BLaER1 treated with 17β-estradiol and CSF1 and Interleukin-3, amounts not matched to agents 10 nM and 100 nM (cell line): ENCODE measurements around the gene OLFM4.
A peak's percentile ranks its signal among the peaks of the same experiment; 100 is the strongest.
"Not testable (repeated sequence)": the region's sequence is repeated elsewhere in the genome, so short reads cannot be mapped to it uniquely, and the experiment has no call there.

ENCODE experiments used
- H3K27ac ChIP-seq, 11 experiments: shearing (Covaris generic); formaldehyde crosslinking; 2 replicates each; pipeline ENCODE4 v1.8.1; 2022
- H3K27me3 ChIP-seq, 11 experiments: shearing (Covaris generic); formaldehyde crosslinking; 2 replicates each; pipeline ENCODE4 v1.8.1; 2022
- H3K36me3 ChIP-seq, 11 experiments: shearing (Covaris generic); formaldehyde crosslinking; 2 replicates each; pipeline ENCODE4 v1.8.1; 2022
- H3K4me1 ChIP-seq, 10 experiments: shearing (Covaris generic); formaldehyde crosslinking; 2 replicates each; pipeline ENCODE4 v1.8.1; 2022
- H3K4me2 ChIP-seq, 11 experiments: shearing (Covaris generic); formaldehyde crosslinking; 2 replicates each; pipeline ENCODE4 v1.8.1; 2022
- H3K4me3 ChIP-seq, 10 experiments: shearing (Covaris generic); formaldehyde crosslinking; 2 replicates each; pipeline ENCODE4 v1.8.1; 2022
- H3K9ac ChIP-seq, 11 experiments: shearing (Covaris generic); formaldehyde crosslinking; 2 replicates each; pipeline ENCODE4 v1.8.1; 2022
- H3K9me3 ChIP-seq, 11 experiments: shearing (Covaris generic); formaldehyde crosslinking; replicated peaks in 1 of 11; 2 replicates each; pipeline ENCODE4 v1.8.1; 2022
- H4K20me1 ChIP-seq, 11 experiments: shearing (Covaris generic); formaldehyde crosslinking; 2 replicates each; pipeline ENCODE4 v1.8.1; 2022
- Cebpa-rat ChIP-seq, 11 experiments: shearing (Covaris generic); IDR thresholded peaks; 2 replicates each; pipeline ENCODE4 v1.8.1; 2022

The OLFM4 gene

DNA sequence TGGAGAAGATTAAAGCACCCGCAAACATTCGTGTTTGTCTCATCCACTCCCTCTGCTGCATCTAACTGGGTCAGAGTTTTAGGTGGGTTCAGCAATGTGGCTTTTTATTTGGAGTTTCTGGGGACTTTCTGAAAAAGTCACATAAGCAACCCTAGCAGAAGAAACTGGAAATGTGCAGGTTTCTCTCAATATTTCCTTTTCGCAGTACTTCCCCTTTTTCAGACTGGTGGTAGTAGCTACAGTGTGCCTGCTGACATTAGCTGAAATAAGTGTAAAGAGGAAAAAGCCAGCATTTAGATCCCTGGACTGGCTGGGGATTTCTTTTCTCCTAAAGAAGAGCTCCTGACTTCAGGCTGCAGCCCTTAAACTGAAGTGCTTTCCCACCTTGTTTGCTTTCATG is 15.9 kb upstream of the OLFM4 start:
- no peaks in the 10 kb centered on the region for H3K27me3 ChIP-seq
- H3K4me1 ChIP-seq: peaks cover 5 to 32% (median 20%) of the 10 kb centered on the region in 10 experiments
- no peaks in the 10 kb centered on the region for H3K9me3 ChIP-seq
- H3K36me3 ChIP-seq: no peaks in the 10 kb centered on the region
- H3K4me3 ChIP-seq: no peak overlapping the region
- 0 out of 22 replicates have a peak, but pooled peaks cover 0 to 4% (median 0%) of the 10 kb centered on the region in 11 experiments for H4K20me1 ChIP-seq
- H3K27ac ChIP-seq: no peak overlapping the region
- TF ChIP-seq Cebpa-rat (IDR thresholded peaks at IDR 0.05): no peak
- H3K4me2 ChIP-seq: peak overlapping the region in 9 of 11 experiments; percentile 3 to 55 (median 29); a peak in 11 of 22 replicates
- no peak overlapping the region; a peak in 1 of 22 replicates for H3K9ac ChIP-seq

GRCh38 chr13:53013113-53013512 is 15.5 kb upstream of the OLFM4 start:
- Histone ChIP-seq H3K9ac (no peak overlapping the region; a peak in 1 of 22 replicates), H3K36me3 (no peaks in the 10 kb centered on the region), H3K4me2 (peak overlapping the region in 5 of 11 experiments; percentile 3 to 55 (median 36); a peak in 8 of 22 replicates), H4K20me1 (0 out of 22 replicates have a peak, but pooled peaks cover 0 to 4% (median 0%) of the 10 kb centered on the region in 11 experiments), H3K27ac (no peak overlapping the region), H3K27me3 (no peaks in the 10 kb centered on the region), H3K4me3 (no peak overlapping the region), H3K4me1 (peaks cover 1 to 28% (median 16%) of the 10 kb centered on the region in 10 experiments), H3K9me3 (no peaks in the 10 kb centered on the region)
- TF ChIP-seq Cebpa-rat (IDR thresholded peaks at IDR 0.05): no peak

DNA sequence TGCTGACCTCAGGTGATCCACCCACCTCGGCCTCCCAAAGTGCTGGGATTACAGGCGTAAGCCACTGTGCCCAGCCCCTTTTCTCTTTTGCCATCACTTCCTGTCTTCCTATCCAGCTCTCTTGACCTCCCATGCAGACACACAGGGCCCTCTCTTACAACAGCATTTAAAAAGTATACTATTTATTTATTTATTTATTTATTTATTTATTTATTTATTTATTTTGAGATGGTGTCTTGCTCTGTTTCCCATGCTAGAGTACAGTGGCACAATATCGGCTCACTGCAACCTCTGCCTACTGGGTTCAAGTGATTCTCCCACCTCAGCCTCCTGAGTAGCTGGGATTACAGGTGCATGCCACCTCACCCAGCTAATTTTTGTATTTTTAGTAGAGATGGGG is 14.6 kb upstream of the OLFM4 start:
- not testable (repeated sequence) for H3K4me2 ChIP-seq, H3K36me3 ChIP-seq, H3K27me3 ChIP-seq, H3K9me3 ChIP-seq, H4K20me1 ChIP-seq, H3K27ac ChIP-seq, H3K9ac ChIP-seq, H3K4me3 ChIP-seq
- peaks cover 0 to 22% (median 8%) of the 10 kb centered on the region in 10 experiments; a peak in 12 of 20 replicates for H3K4me1 ChIP-seq

DNA sequence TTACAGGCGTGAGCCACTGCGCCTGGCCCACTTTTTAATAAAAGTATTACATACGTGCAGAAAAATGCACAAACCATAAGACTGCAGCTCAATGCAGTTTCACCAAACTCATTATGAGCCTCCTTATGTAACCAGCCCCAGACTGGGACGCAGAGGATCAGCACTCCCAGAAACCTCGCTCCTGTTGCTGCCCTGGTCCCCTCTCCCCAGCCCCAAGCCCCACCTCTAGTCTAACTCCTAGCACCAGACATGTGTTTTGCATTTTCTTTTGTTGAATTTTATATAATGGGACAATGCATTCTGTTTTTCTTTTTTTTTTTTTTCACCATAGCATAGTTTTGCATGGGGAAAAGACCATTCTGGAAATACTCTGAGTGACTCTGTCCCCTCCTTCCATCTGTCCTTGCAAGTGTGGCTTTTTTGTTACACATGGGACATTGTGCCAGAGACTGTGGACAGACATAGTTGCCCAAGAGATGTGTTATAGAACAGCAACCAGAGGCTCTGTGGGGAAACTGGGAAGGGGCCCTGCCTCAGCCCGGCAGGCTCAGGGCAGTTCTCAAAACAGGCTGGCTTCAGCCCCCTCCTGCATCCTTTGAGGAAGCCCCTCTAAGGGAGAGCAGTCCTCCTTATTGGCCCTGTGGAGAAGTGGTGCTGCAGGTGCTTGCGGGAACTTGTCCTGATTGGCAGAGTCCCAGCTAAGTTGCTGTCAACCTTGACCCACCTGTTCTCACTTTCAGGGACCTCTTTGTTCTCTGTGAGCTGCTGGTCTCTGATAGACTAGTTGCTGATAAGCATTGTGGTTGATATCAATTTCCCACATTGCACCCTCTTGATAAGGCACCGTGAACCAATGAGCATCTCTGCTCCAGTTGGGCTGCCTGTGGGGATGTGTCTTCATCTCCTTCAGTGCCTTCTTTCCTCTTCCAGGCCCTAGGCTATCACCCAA is 13.8 kb upstream of the OLFM4 start:
- no peak overlapping the region for H3K27ac ChIP-seq
- peaks cover 0 to 22% (median 8%) of the 10 kb centered on the region in 10 experiments; a peak in 12 of 20 replicates for H3K4me1 ChIP-seq
- no peaks in the 10 kb centered on the region for H3K9me3 ChIP-seq
- 0 out of 22 replicates have a peak, but pooled peaks cover 0 to 4% (median 0%) of the 10 kb centered on the region in 11 experiments for H4K20me1 ChIP-seq
- no peak overlapping the region for H3K4me2 ChIP-seq
- no peak overlapping the region for H3K9ac ChIP-seq
- H3K36me3 ChIP-seq: no peaks in the 10 kb centered on the region
- TF ChIP-seq Cebpa-rat (IDR thresholded peaks at IDR 0.05): no peak
- no peaks in the 10 kb centered on the region for H3K27me3 ChIP-seq
- H3K4me3 ChIP-seq: no peak overlapping the region

DNA sequence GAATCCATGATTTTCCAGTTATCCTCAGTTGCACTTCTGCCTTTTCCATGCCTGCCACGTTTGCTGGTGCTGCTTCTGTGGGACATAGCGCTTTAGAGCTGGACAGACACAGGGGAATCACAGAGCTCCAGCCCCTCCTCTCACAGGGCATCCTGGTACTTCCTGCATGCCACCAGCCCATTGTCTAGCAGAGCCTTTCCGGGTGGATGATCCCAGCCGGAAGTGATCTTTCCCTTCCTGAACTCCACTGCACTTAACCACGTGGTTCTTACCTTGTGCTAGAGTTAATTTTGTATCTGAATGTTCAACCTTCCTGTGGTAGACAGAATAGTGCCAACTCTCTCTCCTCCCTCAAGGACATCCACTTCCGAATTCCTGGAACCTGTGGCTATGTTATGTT is 12.6 kb upstream of the OLFM4 start:
- Histone ChIP-seq H3K4me1 (peaks cover 0 to 15% (median 8%) of the 10 kb centered on the region in 10 experiments; a peak in 12 of 20 replicates), H3K9me3 (no peaks in the 10 kb centered on the region)

GRCh38 chr13:53017433-53017970 is 11.1 kb upstream of the OLFM4 start:
- Histone ChIP-seq H3K27me3 (no peaks in the 10 kb centered on the region), H3K36me3 (no peaks in the 10 kb centered on the region), H3K4me1 (peaks cover 0 to 12% (median 6%) of the 10 kb centered on the region in 10 experiments; a peak in 12 of 20 replicates), H3K4me2 (no peak overlapping the region), H3K9ac (no peak overlapping the region), H3K4me3 (no peak overlapping the region), H3K9me3 (no peaks in the 10 kb centered on the region), H3K27ac (no peak overlapping the region), H4K20me1 (no peaks in the 10 kb centered on the region)
- TF ChIP-seq Cebpa-rat (IDR thresholded peaks at IDR 0.05): no peak

More for the DNA sequence above, 12.6 kb upstream of the OLFM4 start:
- Histone ChIP-seq H3K36me3 (no peaks in the 10 kb centered on the region), H4K20me1 (no peaks in the 10 kb centered on the region), H3K9ac (no peak overlapping the region), H3K27me3 (no peaks in the 10 kb centered on the region), H3K27ac (no peak overlapping the region), H3K4me2 (no peak overlapping the region), H3K4me3 (no peak overlapping the region)
- TF ChIP-seq Cebpa-rat (IDR thresholded peaks at IDR 0.05): no peak

GRCh38 chr13:53018690-53019647 is 9.6 kb upstream of the OLFM4 start:
- TF ChIP-seq Cebpa-rat (IDR thresholded peaks at IDR 0.05): no peak
- H3K27ac ChIP-seq: no peak overlapping the region
- no peaks in the 10 kb centered on the region for H3K27me3 ChIP-seq
- peaks cover 0 to 5% (median 0%) of the 10 kb centered on the region in 10 experiments; a peak in 2 of 20 replicates for H3K4me1 ChIP-seq
- H3K36me3 ChIP-seq: no peaks in the 10 kb centered on the region
- no peak overlapping the region for H3K9ac ChIP-seq
- H3K4me2 ChIP-seq: no peak overlapping the region
- H4K20me1 ChIP-seq: no peaks in the 10 kb centered on the region
- no peak overlapping the region for H3K4me3 ChIP-seq
- H3K9me3 ChIP-seq: no peaks in the 10 kb centered on the region

GRCh38 chr13:53020764-53021335 is 7.8 kb upstream of the OLFM4 start:
- H3K9me3 ChIP-seq: no peaks in the 10 kb centered on the region
- H3K4me2 ChIP-seq: no peak overlapping the region
- no peaks in the 10 kb centered on the region for H4K20me1 ChIP-seq
- TF ChIP-seq Cebpa-rat (IDR thresholded peaks at IDR 0.05): no peak
- H3K36me3 ChIP-seq: no peaks in the 10 kb centered on the region
- H3K27me3 ChIP-seq: no peaks in the 10 kb centered on the region
- H3K9ac ChIP-seq: no peak overlapping the region
- H3K4me1 ChIP-seq: peaks cover 0 to 5% (median 0%) of the 10 kb centered on the region in 10 experiments; a peak in 2 of 20 replicates
- H3K4me3 ChIP-seq: no peak overlapping the region
- no peak overlapping the region for H3K27ac ChIP-seq
